ENCODE data around the gene SPIRE1. TPM values are rescaled to one million over a fixed set of nuclear protein-coding genes. Genes with fewer than 3 reads are reported as not detected.

SPIRE1 gene
- polyA plus RNA-seq, 1 experiment, result 11.6 TPM

GRCh38 chr18:12429556-12429955 is 228.4 kb downstream of the SPIRE1 start:
- DNase-seq (ENCODE audit: low read depth), result no peak
- Histone ChIP-seq H3K36me3 (ENCODE audit: control insufficient read depth, insufficient read depth, low read length) (peaks cover 19% of the 10 kb centered on the region), H3K27me3 (ENCODE audit: control insufficient read depth, insufficient read depth, low read length) (no peaks in the 10 kb centered on the region), H3K4me3 (ENCODE audit: low read depth, low read length) (no peak overlapping the region)
- ChIA-PET CTCF (no interaction called here), POLR2A (no interaction called here)
- TF ChIP-seq, protein P1, sequence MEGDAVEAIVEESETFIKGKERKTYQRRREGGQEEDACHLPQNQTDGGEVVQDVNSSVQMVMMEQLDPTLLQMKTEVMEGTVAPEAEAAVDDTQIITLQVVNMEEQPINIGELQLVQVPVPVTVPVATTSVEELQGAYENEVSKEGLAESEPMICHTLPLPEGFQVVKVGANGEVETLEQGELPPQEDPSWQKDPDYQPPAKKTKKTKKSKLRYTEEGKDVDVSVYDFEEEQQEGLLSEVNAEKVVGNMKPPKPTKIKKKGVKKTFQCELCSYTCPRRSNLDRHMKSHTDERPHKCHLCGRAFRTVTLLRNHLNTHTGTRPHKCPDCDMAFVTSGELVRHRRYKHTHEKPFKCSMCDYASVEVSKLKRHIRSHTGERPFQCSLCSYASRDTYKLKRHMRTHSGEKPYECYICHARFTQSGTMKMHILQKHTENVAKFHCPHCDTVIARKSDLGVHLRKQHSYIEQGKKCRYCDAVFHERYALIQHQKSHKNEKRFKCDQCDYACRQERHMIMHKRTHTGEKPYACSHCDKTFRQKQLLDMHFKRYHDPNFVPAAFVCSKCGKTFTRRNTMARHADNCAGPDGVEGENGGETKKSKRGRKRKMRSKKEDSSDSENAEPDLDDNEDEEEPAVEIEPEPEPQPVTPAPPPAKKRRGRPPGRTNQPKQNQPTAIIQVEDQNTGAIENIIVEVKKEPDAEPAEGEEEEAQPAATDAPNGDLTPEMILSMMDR (IDR thresholded peaks at IDR 0.05; ENCODE audit: insufficient read depth, low read depth, low read length), result no peak

DNA sequence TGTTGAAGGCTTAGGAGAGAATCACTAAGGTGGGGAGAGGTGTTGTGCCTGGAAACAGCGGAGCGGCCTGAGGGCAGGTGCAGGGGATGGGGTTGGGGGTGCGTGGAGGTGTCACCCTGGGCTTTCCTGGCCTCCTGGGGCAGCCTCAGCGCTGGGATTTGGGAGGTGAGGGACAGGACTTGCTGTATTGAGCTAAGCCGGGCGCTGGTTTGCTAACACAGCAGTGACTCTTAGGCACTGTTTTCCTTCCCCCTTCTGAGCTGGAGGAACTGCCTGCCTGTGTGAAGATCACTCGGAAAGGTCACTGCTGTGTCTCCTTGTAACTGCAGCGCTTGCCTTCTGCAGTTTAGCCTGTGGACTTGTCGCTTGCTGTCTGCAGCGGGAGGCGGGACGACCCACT is 229.0 kb downstream of the SPIRE1 start:
- POLR2A ChIA-PET, result no interaction called here
- no peak for DNase-seq (ENCODE audit: low read depth)
- Histone ChIP-seq H3K27me3 (ENCODE audit: control insufficient read depth, insufficient read depth, low read length) (no peaks in the 10 kb centered on the region), H3K36me3 (ENCODE audit: control insufficient read depth, insufficient read depth, low read length) (peaks cover 17% of the 10 kb centered on the region), H3K4me3 (ENCODE audit: low read depth, low read length) (no peak overlapping the region)
- TF ChIP-seq, protein P1 (IDR thresholded peaks at IDR 0.05; ENCODE audit: insufficient read depth, low read depth, low read length), result no peak
- CTCF ChIA-PET, result no interaction called here

GRCh38 chr18:12426924-12427323 is 231.0 kb downstream of the SPIRE1 start:
- ChIA-PET POLR2A (no interaction called here), CTCF (no interaction called here)
- TF ChIP-seq, protein P1 (IDR thresholded peaks at IDR 0.05; ENCODE audit: insufficient read depth, low read depth, low read length), result no peak
- H3K36me3 ChIP-seq (ENCODE audit: control insufficient read depth, insufficient read depth, low read length), result peaks cover 11% of the 10 kb centered on the region
- no peak for DNase-seq (ENCODE audit: low read depth)
- H3K27me3 ChIP-seq (ENCODE audit: control insufficient read depth, insufficient read depth, low read length), result no peaks in the 10 kb centered on the region
- H3K4me3 ChIP-seq (ENCODE audit: low read depth, low read length), result no peak overlapping the region

GRCh38 chr18:12424252-12424651 is 233.7 kb downstream of the SPIRE1 start:
- ChIA-PET POLR2A (no interaction called here), CTCF (interaction anchor here (0.7 to 1.4 kb wide), 3 partner anchors 18 to 511 kb away, joined by 3 read pairs; no protein-coding TSS in a partner anchor)
- peaks cover 8% of the 10 kb centered on the region for H3K36me3 ChIP-seq (ENCODE audit: control insufficient read depth, insufficient read depth, low read length)
- H3K4me3 ChIP-seq (ENCODE audit: low read depth, low read length), result no peak overlapping the region
- TF ChIP-seq, protein P1 (IDR thresholded peaks at IDR 0.05; ENCODE audit: insufficient read depth, low read depth, low read length), result no peak
- no peaks in the 10 kb centered on the region for H3K27me3 ChIP-seq (ENCODE audit: control insufficient read depth, insufficient read depth, low read length)
- DNase-seq (ENCODE audit: low read depth), result no peak

GRCh38 chr18:12423820-12424219 is 234.1 kb downstream of the SPIRE1 start:
- CTCF ChIA-PET, result interaction anchor here (0.7 to 1.4 kb wide), 3 partner anchors 18 to 511 kb away, joined by 3 read pairs; no protein-coding TSS in a partner anchor
- no peak for DNase-seq (ENCODE audit: low read depth)

More at GRCh38 chr18:12423820-12424219, 234.1 kb downstream of the SPIRE1 start:
- POLR2A ChIA-PET, result no interaction called here
- TF ChIP-seq, protein P1 (IDR thresholded peaks at IDR 0.05; ENCODE audit: insufficient read depth, low read depth, low read length), result no peak
- peaks cover 5% of the 10 kb centered on the region for H3K36me3 ChIP-seq (ENCODE audit: control insufficient read depth, insufficient read depth, low read length)
- H3K27me3 ChIP-seq (ENCODE audit: control insufficient read depth, insufficient read depth, low read length), result no peaks in the 10 kb centered on the region
- H3K4me3 ChIP-seq (ENCODE audit: low read depth, low read length), result no peak overlapping the region

Measured in BJ (cell line).